Measurements from ENCODE around the gene NPC1. TPM values are rescaled to one million over a fixed set of nuclear protein-coding genes. Genes with fewer than 3 reads are reported as not detected.
"Not testable (repeated sequence)": the region's sequence is repeated elsewhere in the genome, so short reads cannot be mapped to it uniquely, and the experiment has no call there.

NPC1 gene
- total RNA-seq, 1 donor from 2014 or later, result 70.4 TPM

- no peak for DNase-seq
Observed at GRCh38 chr18:23575309-23575651, 11.0 kb downstream of the NPC1 start.

GRCh38 chr18:23574611-23575308 is 11.5 kb downstream of the NPC1 start:
- DNase-seq, result no peak

- no peak for DNase-seq
Observed at GRCh38 chr18:23573626-23574431, 12.5 kb downstream of the NPC1 start.

- no peak for DNase-seq
Observed at GRCh38 chr18:23573020-23573419, 13.3 kb downstream of the NPC1 start.

GRCh38 chr18:23572570-23572969 is 13.7 kb downstream of the NPC1 start:
- no peak for DNase-seq

- no peak for DNase-seq
Observed at GRCh38 chr18:23572012-23572411, 14.3 kb downstream of the NPC1 start.

GRCh38 chr18:23570912-23571504 is 15.3 kb downstream of the NPC1 start:
- no peak for DNase-seq

GRCh38 chr18:23569299-23570063 is 16.8 kb downstream of the NPC1 start:
- DNase-seq, result no peak

GRCh38 chr18:23568281-23569138 is 17.8 kb downstream of the NPC1 start:
- no peak for DNase-seq

GRCh38 chr18:23567671-23568070 is 18.6 kb downstream of the NPC1 start:
- DNase-seq, result no peak

GRCh38 chr18:23565916-23566547 is 20.3 kb downstream of the NPC1 start:
- DNase-seq, result no peak

- DNase-seq, result no peak
Observed at GRCh38 chr18:23563377-23564043, 22.8 kb downstream of the NPC1 start.

- no peak for DNase-seq
Observed at GRCh38 chr18:23560186-23560585, 26.1 kb downstream of the NPC1 start.

GRCh38 chr18:23557511-23557910 is 28.8 kb downstream of the NPC1 start:
- DNase-seq, result not testable (repeated sequence)

GRCh38 chr18:23556145-23556780 is 30.0 kb downstream of the NPC1 start:
- no peak for DNase-seq

GRCh38 chr18:23553887-23554286 is 32.4 kb downstream of the NPC1 start:
- DNase-seq, result no peak

GRCh38 chr18:23552505-23552904 is 33.8 kb downstream of the NPC1 start:
- no peak for DNase-seq

GRCh38 chr18:23551978-23552377 is 34.3 kb downstream of the NPC1 start:
- no peak for DNase-seq

GRCh38 chr18:23550898-23551297 is 35.4 kb downstream of the NPC1 start:
- DNase-seq, result no peak

GRCh38 chr18:23548719-23549118 is 37.6 kb downstream of the NPC1 start:
- no peak for DNase-seq
